ENCODE data around the gene CELA2A.

Gene CELA2A

DNA sequence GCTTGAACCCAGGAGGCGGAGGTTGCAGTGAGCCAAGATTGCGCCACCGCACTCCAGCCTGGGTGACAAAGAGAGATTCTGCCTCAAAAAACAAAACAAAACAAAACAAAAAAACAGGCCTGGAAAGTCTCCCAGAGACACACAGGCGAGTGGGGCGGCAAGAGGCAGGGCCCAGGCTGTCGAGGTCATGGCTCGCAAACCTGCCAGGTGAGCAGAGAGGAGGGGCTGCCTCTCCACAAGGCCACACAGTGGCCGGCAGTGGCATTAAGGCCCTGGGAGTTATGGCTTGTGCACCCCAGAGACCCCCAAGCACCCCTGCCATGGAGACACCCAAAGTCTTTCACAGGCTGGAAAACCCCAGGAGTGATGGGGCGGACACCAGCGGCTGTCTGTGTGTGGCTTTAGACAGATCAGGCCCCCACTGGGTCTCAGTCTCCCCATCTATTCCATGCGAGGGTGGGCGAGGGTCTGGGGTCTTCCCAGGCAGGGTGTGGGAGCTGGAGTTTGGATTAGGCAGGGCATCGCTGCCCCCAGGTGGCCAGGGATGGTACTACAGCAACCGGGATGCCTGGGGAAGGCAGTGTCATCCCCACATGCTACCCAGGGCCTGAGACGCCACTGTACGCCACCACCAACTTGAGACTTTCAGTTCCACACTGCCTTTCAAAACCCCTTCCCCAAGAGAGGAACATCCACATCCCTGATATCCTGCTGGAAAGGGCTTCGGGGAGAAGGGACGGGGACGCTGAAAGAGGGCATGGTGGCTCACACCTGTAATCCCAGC, 25.6 kb upstream of the CELA2A start:
- no peak overlapping the region for H3K4me3 ChIP-seq (replicated peaks; ENCODE audit: insufficient read depth, low read length)
- TF ChIP-seq GABPA (IDR thresholded peaks at IDR 0.05; ENCODE audit: low read depth) (no peak), SPI1 (IDR thresholded peaks at IDR 0.05; ENCODE audit: borderline replicate concordance, low read depth) (no peak), POLR2AphosphoS5 (IDR thresholded peaks at IDR 0.05; ENCODE audit: low read depth) (peak; percentile 59; the same call in 1 of the 2 replicates)
- TF ChIP-seq, protein P1, sequence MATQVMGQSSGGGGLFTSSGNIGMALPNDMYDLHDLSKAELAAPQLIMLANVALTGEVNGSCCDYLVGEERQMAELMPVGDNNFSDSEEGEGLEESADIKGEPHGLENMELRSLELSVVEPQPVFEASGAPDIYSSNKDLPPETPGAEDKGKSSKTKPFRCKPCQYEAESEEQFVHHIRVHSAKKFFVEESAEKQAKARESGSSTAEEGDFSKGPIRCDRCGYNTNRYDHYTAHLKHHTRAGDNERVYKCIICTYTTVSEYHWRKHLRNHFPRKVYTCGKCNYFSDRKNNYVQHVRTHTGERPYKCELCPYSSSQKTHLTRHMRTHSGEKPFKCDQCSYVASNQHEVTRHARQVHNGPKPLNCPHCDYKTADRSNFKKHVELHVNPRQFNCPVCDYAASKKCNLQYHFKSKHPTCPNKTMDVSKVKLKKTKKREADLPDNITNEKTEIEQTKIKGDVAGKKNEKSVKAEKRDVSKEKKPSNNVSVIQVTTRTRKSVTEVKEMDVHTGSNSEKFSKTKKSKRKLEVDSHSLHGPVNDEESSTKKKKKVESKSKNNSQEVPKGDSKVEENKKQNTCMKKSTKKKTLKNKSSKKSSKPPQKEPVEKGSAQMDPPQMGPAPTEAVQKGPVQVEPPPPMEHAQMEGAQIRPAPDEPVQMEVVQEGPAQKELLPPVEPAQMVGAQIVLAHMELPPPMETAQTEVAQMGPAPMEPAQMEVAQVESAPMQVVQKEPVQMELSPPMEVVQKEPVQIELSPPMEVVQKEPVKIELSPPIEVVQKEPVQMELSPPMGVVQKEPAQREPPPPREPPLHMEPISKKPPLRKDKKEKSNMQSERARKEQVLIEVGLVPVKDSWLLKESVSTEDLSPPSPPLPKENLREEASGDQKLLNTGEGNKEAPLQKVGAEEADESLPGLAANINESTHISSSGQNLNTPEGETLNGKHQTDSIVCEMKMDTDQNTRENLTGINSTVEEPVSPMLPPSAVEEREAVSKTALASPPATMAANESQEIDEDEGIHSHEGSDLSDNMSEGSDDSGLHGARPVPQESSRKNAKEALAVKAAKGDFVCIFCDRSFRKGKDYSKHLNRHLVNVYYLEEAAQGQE (IDR thresholded peaks at IDR 0.05; ENCODE audit: insufficient replicate concordance, low read depth): no peak
- TF ChIP-seq, protein P2, sequence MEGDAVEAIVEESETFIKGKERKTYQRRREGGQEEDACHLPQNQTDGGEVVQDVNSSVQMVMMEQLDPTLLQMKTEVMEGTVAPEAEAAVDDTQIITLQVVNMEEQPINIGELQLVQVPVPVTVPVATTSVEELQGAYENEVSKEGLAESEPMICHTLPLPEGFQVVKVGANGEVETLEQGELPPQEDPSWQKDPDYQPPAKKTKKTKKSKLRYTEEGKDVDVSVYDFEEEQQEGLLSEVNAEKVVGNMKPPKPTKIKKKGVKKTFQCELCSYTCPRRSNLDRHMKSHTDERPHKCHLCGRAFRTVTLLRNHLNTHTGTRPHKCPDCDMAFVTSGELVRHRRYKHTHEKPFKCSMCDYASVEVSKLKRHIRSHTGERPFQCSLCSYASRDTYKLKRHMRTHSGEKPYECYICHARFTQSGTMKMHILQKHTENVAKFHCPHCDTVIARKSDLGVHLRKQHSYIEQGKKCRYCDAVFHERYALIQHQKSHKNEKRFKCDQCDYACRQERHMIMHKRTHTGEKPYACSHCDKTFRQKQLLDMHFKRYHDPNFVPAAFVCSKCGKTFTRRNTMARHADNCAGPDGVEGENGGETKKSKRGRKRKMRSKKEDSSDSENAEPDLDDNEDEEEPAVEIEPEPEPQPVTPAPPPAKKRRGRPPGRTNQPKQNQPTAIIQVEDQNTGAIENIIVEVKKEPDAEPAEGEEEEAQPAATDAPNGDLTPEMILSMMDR (IDR thresholded peaks at IDR 0.05; ENCODE audit: insufficient read depth, low read length): peak; percentile 88
- DNase-seq (ENCODE audit: low read depth in 1 of 2, low spot score in 1 of 2): peak in 1 of 2 experiments; percentile 60
- no peaks in the 10 kb centered on the region for H3K27me3 ChIP-seq (ENCODE audit: insufficient read depth, poor library complexity, severe bottlenecking)
- no peak overlapping the region for H3K27ac ChIP-seq (replicated peaks)

DNA sequence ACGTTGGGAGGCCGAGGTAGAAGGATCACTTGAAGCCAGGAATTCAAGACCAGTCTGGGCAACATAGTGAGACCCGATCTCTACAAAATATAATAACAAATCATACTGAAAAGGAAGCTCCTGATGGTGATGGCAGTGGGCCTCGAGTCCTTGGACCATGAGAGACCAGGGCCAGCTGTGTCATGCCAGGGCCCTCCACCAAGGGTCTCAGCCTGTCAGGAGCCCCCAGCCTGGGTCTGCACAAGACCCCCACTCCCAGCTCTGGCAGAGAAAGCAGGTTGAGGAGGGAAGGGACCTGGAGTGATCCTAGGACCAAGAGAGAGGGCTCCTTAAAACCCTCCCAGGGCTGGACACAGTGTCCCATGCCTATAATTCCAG, 25.0 kb upstream of the CELA2A start:
- DNase-seq (ENCODE audit: low read depth in 1 of 2, low spot score in 1 of 2): no peak
- H3K27me3 ChIP-seq (ENCODE audit: insufficient read depth, poor library complexity, severe bottlenecking): no peaks in the 10 kb centered on the region
- H3K4me3 ChIP-seq (replicated peaks; ENCODE audit: insufficient read depth, low read length): no peak overlapping the region
- H3K27ac ChIP-seq (replicated peaks): no peak overlapping the region
- TF ChIP-seq POLR2AphosphoS5 (IDR thresholded peaks at IDR 0.05; ENCODE audit: low read depth) (no peak; the same call in 1 of the 2 replicates), GABPA (IDR thresholded peaks at IDR 0.05; ENCODE audit: low read depth) (no peak), SPI1 (IDR thresholded peaks at IDR 0.05; ENCODE audit: borderline replicate concordance, low read depth) (no peak)
- TF ChIP-seq, protein P2 (IDR thresholded peaks at IDR 0.05; ENCODE audit: insufficient read depth, low read length): no peak
- TF ChIP-seq, protein P1 (IDR thresholded peaks at IDR 0.05; ENCODE audit: insufficient replicate concordance, low read depth): no peak

DNA sequence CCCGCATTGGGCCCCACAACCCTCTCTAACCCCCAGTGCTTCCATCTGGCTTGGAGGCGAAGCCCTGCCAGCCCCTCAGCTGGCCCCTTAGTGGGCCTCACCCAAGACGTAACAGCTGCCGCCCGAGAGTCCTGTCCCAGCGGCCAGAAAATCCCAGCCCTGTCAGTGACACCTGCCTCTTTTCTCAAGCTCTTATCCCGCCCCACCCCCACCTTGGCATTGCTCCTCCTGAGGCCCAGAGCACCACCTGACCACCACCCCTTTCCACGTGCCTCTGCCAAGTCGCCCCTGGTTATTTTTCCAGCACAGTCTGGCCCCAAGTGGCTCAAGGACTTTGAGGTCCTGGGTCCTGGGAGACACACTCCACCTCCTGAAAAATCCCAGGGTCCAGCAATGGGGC, 24.2 kb upstream of the CELA2A start:
- H3K4me3 ChIP-seq (replicated peaks; ENCODE audit: insufficient read depth, low read length): no peak overlapping the region
- H3K27me3 ChIP-seq (ENCODE audit: insufficient read depth, poor library complexity, severe bottlenecking): no peaks in the 10 kb centered on the region
- DNase-seq (ENCODE audit: low read depth in 1 of 2, low spot score in 1 of 2): no peak
- H3K27ac ChIP-seq (replicated peaks): no peak overlapping the region
- TF ChIP-seq, protein P2 (IDR thresholded peaks at IDR 0.05; ENCODE audit: insufficient read depth, low read length): no peak
- TF ChIP-seq, protein P1 (IDR thresholded peaks at IDR 0.05; ENCODE audit: insufficient replicate concordance, low read depth): no peak
- TF ChIP-seq SPI1 (IDR thresholded peaks at IDR 0.05; ENCODE audit: borderline replicate concordance, low read depth) (no peak), GABPA (IDR thresholded peaks at IDR 0.05; ENCODE audit: low read depth) (no peak), POLR2AphosphoS5 (IDR thresholded peaks at IDR 0.05; ENCODE audit: low read depth) (no peak)
